Ovary (tissue), 3 donors: ENCODE results near the gene PRUNE1.

Source experiments
- CTCF ChIP-seq, 3 donors: fragments of 450-650 bp in 2 of 3; fragments of 200-600 bp in 1 of 3; IDR thresholded peaks; one replicate each; pipeline versions ENCODE4 v1.5.1 to v1.8.0; 2016 to 2022; ENCODE audit warnings: antibody characterized with exemption in 3 of 3, mild to moderate bottlenecking in 1 of 3
- EP300 ChIP-seq: sonication (generic); formaldehyde crosslinking; IDR thresholded peaks from one replicate; pipeline ENCODE4 v1.6.1; 2017; ENCODE audit warnings: antibody characterized with exemption
- POLR2A ChIP-seq: fragments of 450-650 bp; IDR thresholded peaks from one replicate; pipeline ENCODE4 v1.6.1; 2017; ENCODE audit warnings: antibody characterized with exemption, mild to moderate bottlenecking, moderate library complexity
- donor health status: DM: no; HTN: no; CAD: no.

GRCh38 chr1:151069103-151069486 is 60.8 kb downstream of the PRUNE1 start:
- TF ChIP-seq CTCF (IDR thresholded peaks at IDR 0.05) (no peak), EP300 (no peak), POLR2A (no peak)
